ENCODE results near the gene FARS2. TPM values are rescaled to one million over a fixed set of nuclear protein-coding genes. Genes with fewer than 3 reads are reported as not detected.

FARS2 gene
- polyA plus RNA-seq, 1 of the 3 experiments (the other 2 are of a cell fraction) = 12.5 TPM

DNA sequence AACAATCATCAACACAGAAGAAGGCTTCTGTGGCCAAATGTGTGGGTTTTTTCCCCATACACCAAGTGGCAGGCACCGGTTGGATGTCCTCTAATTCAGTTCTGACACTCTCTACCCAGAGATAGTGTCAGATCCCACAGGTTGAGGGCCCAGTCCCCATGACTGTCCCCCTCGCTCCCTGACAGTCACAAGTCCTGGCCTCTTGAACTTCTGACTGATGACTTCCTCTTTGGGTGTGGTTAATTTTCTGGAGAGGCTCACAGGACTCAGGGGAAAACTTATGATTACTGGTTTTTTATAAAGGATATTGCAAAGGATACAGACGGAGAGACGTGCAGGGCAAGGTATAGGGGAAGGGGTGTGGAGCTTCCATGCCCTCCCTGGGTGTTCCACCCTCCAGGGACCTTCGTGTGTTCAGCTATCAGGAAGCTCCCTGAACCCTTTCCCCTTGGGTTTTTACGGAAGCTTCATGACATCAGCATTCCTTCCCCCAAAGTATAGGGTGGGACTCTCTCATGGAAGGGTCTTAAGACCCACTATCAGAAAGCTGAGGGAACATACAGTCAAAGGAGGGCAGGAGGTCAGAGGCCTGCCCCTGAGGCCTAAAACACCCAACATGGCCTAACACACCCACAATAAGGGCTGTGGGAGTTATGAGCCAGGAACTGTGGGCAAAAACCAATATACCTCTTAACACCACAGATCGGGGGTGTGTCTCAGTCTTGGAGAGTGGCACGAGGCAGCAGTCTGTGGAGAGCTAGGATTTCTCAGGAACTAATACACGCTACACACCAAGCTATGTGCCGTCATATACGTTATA is 33.3 kb downstream of the FARS2 start:
- POLR2A ChIA-PET = no interaction called here
- Histone ChIP-seq H3F3A (replicated peaks; ENCODE audit: insufficient read depth) (no peaks in the 10 kb centered on the region), H3K9me3 (no peaks in the 10 kb centered on the region), H3K4me1 (ENCODE audit: control insufficient read depth in 1 of 2, insufficient read depth in 2 of 2, low read depth in 1 of 2, low read length in 1 of 2) (peaks cover 0 to 3% of the 10 kb centered on the region in 2 experiments; a peak in 2 of 4 replicates), H3K4me2 (no peak overlapping the region), H3K4me3 (ENCODE audit: low read depth in 2 of 2, low read length in 1 of 2) (no peak overlapping the region), H3K9me2 (no peaks in the 10 kb centered on the region), H3K27me3 (ENCODE audit: insufficient read depth) (no peaks in the 10 kb centered on the region), H3K27ac (ENCODE audit: low read depth in 2 of 2, low read length in 1 of 2) (no peak overlapping the region), H4K20me1 (ENCODE audit: insufficient read depth) (no peaks in the 10 kb centered on the region; the same call in 1 of the 2 replicates), H3K9ac (no peak overlapping the region), H3K36me3 (replicated peaks in 1 of 2; ENCODE audit: control insufficient read depth in 1 of 2, insufficient read depth in 2 of 2, low read length in 1 of 2) (no peaks in the 10 kb centered on the region), H2AFZ (ENCODE audit: low read depth) (no peak overlapping the region), H3K79me2 (ENCODE audit: insufficient read depth) (peaks cover 9% of the 10 kb centered on the region; the same call in 1 of the 2 replicates)
- CTCF ChIA-PET = no interaction called here
- TF ChIP-seq YY1 (IDR thresholded peaks at IDR 0.05; ENCODE audit: low read depth) = no peak
- TF ChIP-seq IRF3 (IDR thresholded peaks at IDR 0.05; ENCODE audit: low read depth, low read length) = no peak
- TF ChIP-seq TAF1 (IDR thresholded peaks at IDR 0.05; ENCODE audit: borderline replicate concordance, low read depth, low read length) = no peak
- TF ChIP-seq GABPA (IDR thresholded peaks at IDR 0.05; ENCODE audit: low read depth) = no peak
- TF ChIP-seq, protein P1, sequence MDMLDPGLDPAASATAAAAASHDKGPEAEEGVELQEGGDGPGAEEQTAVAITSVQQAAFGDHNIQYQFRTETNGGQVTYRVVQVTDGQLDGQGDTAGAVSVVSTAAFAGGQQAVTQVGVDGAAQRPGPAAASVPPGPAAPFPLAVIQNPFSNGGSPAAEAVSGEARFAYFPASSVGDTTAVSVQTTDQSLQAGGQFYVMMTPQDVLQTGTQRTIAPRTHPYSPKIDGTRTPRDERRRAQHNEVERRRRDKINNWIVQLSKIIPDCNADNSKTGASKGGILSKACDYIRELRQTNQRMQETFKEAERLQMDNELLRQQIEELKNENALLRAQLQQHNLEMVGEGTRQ (IDR thresholded peaks at IDR 0.05; ENCODE audit: borderline replicate concordance, low read depth, low read length) = no peak
- no peak for DNase-seq
- 92% methylated on average over 11 of the region's 11 CpGs for WGBS (ENCODE audit: low lambda C conversion rate)

DNA sequence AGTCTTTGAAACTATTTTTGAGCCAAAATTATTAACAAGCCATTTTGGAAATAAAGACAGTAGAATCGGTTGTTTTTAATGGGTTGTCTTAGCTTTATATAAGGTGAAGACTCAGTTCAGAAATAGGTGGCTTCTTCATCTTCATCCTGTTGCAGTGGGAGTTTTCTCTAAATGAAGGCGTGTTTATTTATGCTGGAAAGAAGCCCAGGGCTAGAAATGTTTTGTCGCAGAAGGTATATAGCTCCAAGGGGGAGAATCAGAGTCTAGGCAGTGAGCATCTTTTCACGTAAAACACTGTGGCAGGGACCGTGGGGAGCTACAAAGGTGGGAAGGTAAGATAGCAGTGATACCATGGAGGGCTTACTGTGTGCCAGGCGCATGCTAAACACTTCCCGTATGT is 34.3 kb downstream of the FARS2 start:
- Histone ChIP-seq H3K9me3 (no peaks in the 10 kb centered on the region), H2AFZ (ENCODE audit: low read depth) (no peak overlapping the region), H4K20me1 (ENCODE audit: insufficient read depth) (no peaks in the 10 kb centered on the region; the same call in 1 of the 2 replicates), H3K36me3 (replicated peaks in 1 of 2; ENCODE audit: control insufficient read depth in 1 of 2, insufficient read depth in 2 of 2, low read length in 1 of 2) (no peaks in the 10 kb centered on the region), H3F3A (replicated peaks; ENCODE audit: insufficient read depth) (no peaks in the 10 kb centered on the region), H3K9me2 (no peaks in the 10 kb centered on the region), H3K9ac (no peak overlapping the region), H3K79me2 (ENCODE audit: insufficient read depth) (peaks cover 11% of the 10 kb centered on the region; the same call in 1 of the 2 replicates), H3K4me1 (ENCODE audit: control insufficient read depth in 1 of 2, insufficient read depth in 2 of 2, low read depth in 1 of 2, low read length in 1 of 2) (peaks cover 0 to 3% of the 10 kb centered on the region in 2 experiments; a peak in 2 of 4 replicates), H3K4me3 (ENCODE audit: low read depth in 2 of 2, low read length in 1 of 2) (no peak overlapping the region), H3K27me3 (ENCODE audit: insufficient read depth) (no peaks in the 10 kb centered on the region), H3K4me2 (no peak overlapping the region), H3K27ac (ENCODE audit: low read depth in 2 of 2, low read length in 1 of 2) (no peak overlapping the region)
- ChIA-PET CTCF (no interaction called here), POLR2A (no interaction called here)
- TF ChIP-seq MEF2A (IDR thresholded peaks at IDR 0.05; ENCODE audit: borderline replicate concordance, low read depth) = no peak
- no peak for TF ChIP-seq RCOR1 (IDR thresholded peaks at IDR 0.05; ENCODE audit: low read length)
- no peak for TF ChIP-seq SMC3 (IDR thresholded peaks at IDR 0.05; ENCODE audit: low read depth, low read length)
- no peak for TF ChIP-seq TCF12 (IDR thresholded peaks at IDR 0.05)
- no peak for TF ChIP-seq REST (IDR thresholded peaks at IDR 0.05; ENCODE audit: low read depth, low read length)
- TF ChIP-seq EZH2phosphoT487 (IDR thresholded peaks at IDR 0.05; ENCODE audit: borderline replicate concordance, low read depth) = no peak
- no peak for TF ChIP-seq ELF1 (IDR thresholded peaks at IDR 0.05)
- TF ChIP-seq MAX (IDR thresholded peaks at IDR 0.05; ENCODE audit: low read depth) = no peak
- TF ChIP-seq FOXM1 (IDR thresholded peaks at IDR 0.05; ENCODE audit: low read depth) = no peak
- TF ChIP-seq IRF3 (IDR thresholded peaks at IDR 0.05; ENCODE audit: low read depth, low read length) = no peak
- 96% methylated on average over 7 of the region's 7 CpGs for WGBS (ENCODE audit: low lambda C conversion rate)
- DNase-seq = no peak
